ENCODE results near the gene HYI.

GRCh38 chr1:43427941-43428340, 25.8 kb downstream of the HYI start:
- TF ChIP-seq CTCF (IDR thresholded peaks at IDR 0.05) (no peak), EP300 (IDR thresholded peaks at IDR 0.05) (no peak)
